DMS114 treated with DMSO at 0.1 percent for 48 hours (cell line): Measurements from ENCODE around the gene NPLOC4.

Experiments used
- DNase-seq: peaks from one replicate; lab custom pipeline; 2025; ENCODE audit not compliant: unreplicated experiment; lab: John Stamatoyannopoulos, UW

NPLOC4 gene

DNA sequence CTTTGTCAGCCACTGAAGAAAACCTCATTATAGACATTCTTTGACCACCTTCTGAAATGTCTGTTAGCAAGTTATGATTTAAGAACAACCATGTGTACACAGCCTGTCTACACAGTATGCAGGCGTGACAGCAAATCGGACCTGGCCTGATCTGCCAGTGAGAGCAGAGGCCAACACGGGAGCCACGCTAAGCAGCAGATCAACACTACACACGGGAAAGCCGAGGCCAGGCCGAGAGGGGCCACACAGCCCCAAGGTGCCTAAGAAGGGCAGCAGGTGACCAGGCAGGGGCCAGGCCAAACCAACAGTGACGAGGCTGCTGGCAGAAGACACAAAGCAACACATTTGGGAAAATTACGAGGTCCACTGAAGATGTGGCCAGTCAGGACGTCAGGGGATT, 68.5 kb downstream of the NPLOC4 start:
- no peak for DNase-seq

GRCh38 chr17:81567191-81567590, 69.7 kb downstream of the NPLOC4 start:
- DNase-seq: no peak

DNA sequence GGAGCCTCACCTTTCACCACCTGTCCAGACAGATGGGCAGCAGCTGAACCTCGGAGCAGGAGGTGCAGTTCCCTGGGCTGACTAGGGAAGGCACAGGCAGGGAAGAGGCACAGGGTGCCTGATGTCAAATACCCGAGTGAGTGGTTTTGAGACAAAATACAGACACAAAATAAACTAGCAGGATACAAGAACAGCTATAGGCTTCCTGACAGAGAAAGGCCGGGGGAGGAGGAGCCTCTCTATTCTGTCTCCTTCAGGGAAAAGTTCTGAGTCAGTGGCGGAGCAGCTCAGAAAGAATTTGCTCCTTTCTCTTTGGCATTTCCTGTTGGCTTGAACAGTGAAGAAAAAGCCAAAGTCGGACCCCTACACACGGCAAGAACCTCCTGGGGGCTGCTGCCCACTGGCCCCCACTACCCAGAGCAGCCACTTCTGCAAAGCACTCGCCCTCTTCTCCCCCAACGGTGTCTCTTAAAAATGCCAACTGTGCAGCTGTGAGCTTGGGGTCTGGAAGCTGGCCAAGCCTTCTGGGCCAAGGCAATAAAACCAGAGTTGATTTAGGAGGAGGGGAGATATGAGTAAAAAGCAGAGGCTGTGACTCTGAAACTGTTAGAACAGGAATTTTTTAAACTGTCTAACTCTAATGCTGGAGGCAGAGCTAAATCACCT, 70.3 kb downstream of the NPLOC4 start:
- DNase-seq: no peak

DNA sequence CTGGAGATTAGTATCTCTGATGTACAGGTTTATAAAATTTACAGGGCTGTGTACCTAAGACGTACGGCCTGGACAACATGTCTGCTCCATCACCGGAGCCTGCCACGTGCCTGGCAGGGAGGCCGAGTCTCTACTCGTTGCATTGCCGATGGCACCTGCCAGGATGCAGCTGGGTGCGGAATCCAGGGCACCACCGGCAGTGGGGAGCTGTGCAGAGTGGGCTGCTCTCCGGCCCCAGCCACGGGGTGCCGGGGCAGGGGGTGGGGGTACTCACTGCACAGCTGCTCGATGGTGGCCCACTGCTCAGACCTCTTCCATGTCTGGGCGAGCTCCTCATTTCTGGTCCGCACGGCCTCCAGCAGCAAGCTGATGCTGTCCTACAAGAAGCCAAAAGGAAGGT, 71.7 kb downstream of the NPLOC4 start:
- no peak for DNase-seq

- no peak for DNase-seq
Observed at GRCh38 chr17:81564778-81565177, 72.1 kb downstream of the NPLOC4 start.

- DNase-seq: no peak
Observed at GRCh38 chr17:81563861-81564586, 72.9 kb downstream of the NPLOC4 start.

DNA sequence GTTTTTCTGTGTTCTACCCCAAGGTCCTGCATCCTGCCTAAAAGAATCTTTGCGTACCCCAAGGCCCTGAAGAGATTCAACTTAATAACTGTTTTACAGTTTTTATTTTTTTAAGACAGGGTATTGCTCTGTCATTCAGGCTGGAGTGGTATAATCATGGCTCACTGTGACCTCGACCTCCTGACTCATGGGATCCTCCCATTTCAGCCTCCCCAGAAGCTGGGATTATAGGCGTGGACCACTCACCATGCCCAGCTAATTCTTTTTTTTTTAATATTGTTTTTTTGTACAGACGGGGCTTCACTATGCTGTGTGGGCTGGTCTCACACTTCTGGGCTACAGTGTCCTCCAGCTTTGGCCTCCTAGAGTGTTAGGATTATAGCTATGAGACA, 75.4 kb downstream of the NPLOC4 start:
- no peak for DNase-seq

- peak; percentile 36 for DNase-seq
Observed at GRCh38 chr17:81558941-81559806, 77.7 kb downstream of the NPLOC4 start.

DNA sequence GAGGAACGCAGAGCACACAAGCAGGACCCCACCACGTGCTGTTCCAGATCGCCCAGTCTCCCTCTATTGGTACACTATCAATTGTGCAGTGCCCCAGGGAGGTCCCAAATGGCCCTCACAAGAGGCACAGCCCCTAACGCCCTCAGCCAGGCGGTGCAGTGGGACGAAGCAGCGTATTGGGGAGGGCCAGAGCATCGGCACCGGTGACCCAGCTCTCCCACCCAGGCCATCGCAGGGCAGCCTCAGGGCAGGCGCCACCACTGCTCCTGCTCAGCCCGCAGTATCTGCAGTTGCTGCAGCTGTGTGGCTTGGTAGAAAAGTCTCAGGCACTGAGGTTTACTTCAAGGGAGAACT, 78.8 kb downstream of the NPLOC4 start:
- DNase-seq: no peak

- DNase-seq: no peak
Observed at GRCh38 chr17:81557276-81558114, 79.4 kb downstream of the NPLOC4 start.

DNA sequence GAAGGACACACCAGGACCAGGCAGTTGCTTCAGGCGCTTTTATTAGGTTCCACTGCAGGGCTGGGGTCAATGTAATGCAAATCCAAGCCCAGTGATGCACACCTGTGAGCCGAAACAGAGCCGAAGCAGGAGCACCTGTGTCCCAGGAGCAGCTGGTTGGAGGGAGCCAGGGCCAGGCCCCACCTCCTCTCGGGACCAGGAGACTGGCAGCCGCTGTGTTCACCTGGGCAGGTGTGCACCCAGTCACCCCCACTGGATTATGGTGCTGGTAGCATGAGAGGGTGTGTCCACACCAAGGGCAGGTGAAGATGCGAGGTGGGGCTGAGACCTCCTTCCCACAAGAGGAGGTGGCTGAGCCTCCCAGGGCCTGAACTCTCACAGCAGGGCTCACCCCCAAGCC, 80.0 kb downstream of the NPLOC4 start:
- no peak for DNase-seq

DNA sequence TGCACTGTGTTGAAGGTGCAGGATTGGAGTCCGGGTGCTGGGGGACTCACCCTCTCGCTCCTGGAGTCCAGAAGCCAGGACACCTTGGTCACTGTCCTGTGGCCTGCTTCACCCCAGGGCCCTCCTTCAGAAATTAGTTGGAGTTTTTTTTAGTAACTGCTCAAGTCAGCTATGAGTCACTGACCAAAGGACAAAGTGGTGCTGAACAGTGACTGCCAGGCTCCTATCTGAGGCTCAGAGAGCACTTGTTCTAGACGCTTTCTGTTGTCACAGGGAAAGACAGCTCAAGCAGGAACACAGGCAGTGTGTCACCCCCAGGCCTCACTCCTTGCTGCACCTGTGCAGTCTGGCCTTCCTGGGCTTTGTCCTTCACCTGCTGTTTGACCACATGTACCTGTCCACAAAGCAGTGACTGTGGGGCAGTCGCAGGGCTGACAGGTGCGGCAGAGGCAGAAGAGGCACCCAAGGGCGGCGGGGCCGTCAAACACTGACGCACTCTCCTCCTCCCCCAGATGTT, 80.7 kb downstream of the NPLOC4 start:
- DNase-seq: no peak

DNA sequence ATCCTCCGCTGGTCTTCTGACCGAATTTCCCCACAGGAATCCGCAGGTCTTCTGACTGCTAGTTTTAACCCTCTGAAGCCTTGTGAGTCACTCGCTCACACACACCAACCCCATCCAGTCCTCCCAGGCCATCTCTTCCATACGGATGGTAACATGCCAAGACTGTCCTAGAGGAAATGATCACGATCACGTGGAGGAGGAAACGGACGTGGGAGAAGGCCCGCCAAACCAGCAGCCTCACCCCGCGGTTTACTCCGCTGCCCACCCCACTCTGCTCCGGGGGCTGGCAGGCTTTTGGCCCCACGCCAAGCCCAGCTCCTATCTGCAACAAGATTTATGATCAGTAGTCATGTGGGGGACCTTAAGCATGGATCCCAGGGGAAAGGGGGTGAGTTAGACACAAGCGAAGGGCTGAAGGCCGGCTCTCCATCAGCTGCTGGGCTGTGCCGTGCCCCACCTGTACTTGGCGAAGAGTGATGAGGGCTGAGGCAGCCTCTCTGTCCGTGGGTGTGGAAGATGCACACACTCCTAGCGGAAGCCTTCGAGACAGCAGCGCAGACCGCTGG, 83.2 kb downstream of the NPLOC4 start:
- no peak for DNase-seq

GRCh38 chr17:81553018-81553615, 83.8 kb downstream of the NPLOC4 start:
- DNase-seq: peak; percentile 78

DNA sequence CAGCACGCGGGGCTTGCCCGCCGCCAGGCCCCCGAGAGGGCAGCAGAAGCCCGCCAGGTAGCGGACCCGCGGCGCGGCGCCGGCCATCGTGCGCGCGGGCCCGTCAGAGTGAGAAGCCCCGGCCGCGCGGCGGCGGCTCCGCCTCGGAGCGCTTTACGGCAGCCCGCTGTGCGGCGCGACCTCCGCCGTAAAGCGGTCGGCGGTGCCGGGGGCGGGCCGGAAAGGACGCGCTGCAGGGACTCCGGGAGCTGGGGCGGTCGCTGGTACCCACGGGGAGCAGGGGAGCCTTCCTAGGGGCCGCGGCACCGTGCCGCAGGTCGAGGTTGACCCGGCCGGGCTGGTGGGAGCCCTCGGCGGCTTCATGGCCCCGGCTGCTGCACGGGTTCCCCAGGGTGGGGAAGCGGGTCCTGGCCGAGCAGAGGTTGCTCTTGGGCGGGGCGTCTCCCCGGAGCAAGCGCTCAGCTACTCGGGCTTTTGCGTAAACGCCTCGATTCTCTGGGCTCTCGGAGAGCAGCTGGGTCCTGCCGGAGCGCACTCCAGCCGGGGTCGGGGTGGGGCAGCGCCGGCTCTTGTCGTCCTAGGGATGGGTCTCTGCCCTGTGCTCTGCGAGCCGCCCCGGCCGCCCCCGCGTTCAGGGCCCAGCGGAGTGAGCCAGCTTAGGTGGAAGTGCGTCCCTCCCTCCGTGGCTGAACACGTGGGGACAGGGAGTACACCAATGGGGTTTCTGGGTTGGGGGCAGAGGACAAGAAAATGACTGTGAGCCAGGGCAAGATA, 84.5 kb downstream of the NPLOC4 start, which contains the start of gene FAAP100:
Gene FAAP100 (minus strand): TSS at position 110 of the 774 bp plus-strand sequence. CDS start 23 bp downstream, at position 87.
- DNase-seq: peak; percentile 68

DNA sequence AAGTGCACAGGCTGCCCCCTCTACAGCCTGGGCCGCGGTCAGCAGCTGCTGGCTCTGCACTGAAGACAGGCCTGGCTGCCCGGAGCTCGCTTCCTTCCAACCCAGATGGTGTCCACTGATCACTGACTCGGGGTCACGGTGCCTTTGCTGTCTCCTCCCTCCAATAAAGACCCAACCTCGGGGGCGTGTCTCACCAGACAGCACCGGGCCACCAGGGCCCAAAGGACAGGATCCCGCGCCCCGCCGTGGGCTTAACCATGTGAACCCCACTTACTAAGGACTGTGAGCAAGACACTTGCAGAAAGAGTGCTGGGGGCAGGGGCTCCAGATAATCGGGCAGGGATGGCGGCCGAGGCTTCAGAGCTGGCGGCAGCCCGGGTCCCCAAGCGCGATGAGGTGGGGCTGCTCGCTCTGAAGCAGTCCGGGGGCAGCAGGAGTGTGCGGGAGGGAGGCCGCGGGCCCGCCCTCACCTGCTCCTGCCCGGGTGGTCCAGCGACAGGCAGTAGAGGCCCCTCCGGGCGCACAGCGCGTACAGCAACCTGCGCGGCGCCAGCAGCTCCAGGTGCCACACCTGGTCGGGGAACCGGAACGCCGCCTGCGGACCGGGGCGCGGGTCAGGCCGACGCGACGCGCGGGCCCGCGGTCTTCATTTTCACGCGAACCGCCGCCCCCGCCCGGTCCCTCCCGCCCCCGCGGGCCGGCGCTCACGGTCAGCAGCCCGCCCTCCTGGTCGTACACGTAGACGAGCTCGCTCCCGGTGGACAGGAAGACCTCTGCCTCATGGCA, 85.3 kb downstream of the NPLOC4 start:
- no peak for DNase-seq

DNA sequence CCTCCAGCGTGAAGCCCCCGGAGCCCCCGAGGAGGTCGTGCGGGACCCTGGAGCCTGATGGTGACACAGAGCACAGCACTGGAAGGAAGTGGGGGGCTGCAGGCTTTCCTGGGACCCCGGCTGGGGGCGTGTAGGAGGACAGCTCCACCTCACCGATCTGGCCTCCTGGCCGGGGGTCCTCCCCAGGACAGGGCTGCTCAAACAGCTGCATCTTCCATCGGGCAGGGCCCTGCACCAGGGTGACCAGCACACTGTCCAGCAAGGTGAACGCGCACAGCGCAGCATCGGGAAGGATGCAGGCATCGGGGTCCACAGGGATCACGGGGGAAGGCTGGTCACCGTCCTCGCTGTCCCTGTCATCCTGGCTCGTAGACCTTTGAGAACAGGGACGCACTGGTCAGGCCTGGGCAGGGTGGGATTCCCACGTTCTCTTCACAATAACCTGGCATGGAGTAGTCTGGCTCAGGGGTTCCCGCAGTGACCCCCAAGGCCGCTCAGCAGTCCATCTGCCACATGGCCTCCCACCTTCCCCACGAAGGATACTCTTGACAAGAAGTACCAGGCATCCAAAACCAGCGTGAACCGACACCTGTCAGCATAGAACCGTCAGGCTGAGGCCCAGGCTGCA, 86.0 kb downstream of the NPLOC4 start:
- no peak for DNase-seq

DNA sequence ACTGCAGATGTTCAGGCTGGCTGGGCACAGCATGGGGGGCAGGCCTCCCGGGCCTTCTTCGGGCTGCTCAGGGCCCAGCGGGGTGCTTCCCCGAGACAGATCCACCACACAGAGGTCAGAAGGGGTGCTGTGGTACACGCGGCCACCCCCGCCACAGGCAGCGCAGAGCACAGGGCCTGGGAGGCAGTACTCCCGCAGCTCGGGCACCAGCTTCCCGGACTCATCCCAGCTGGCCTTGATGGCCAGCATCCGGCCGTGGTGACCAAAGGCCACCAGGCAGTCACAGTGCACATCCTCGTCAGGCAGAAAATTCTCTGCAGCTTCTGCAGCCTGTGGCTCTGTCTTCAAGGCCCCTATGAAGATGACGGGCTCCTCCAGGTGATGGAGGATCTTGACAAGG, 86.6 kb downstream of the NPLOC4 start:
- DNase-seq: no peak
